Right lobe of liver (tissue), 4 donors: ENCODE data around the gene OSBPL3.

Experiments
- CTCF ChIP-seq, 4 donors: fragments of 200-600 bp in 3 of 4; fragments of 450-650 bp in 1 of 4; IDR thresholded peaks; one replicate each; pipeline versions ENCODE4 v1.5.1 to v1.8.0; 2016 to 2022; ENCODE audit warnings: antibody characterized with exemption in 4 of 4, mild to moderate bottlenecking in 2 of 4
- POLR2A ChIP-seq: fragments of 450-650 bp; IDR thresholded peaks from one replicate; pipeline ENCODE4 v1.6.1; 2017; ENCODE audit warnings: antibody characterized with exemption, mild to moderate bottlenecking
- donor health status: DM: no; HTN: no; CAD: no.
- donor health status: DM: no; HTN: no; CAD: no.
- donor health status: DM: no; HTN: yes; CAD: no.

GRCh38 chr7:25024066-25024465, 44.1 kb upstream of the OSBPL3 start:
- no peak for TF ChIP-seq POLR2A
- TF ChIP-seq CTCF (IDR thresholded peaks at IDR 0.05): no peak
